Ovary (tissue), 9 donors: Measurements from ENCODE around the gene TSPAN14. TPM values are rescaled to one million over a fixed set of nuclear protein-coding genes. Genes with fewer than 3 reads are reported as not detected.
"Not testable (repeated sequence)": the region's sequence is repeated elsewhere in the genome, so short reads cannot be mapped to it uniquely, and the experiment has no call there.

Source experiments
- DNase-seq, 5 donors: peaks; one replicate each; pipeline ENCODE4 v3.0.0-alpha.2; 2019 to 2020
- H3K27ac ChIP-seq, 2 donors: fragments of 200-600 bp; one replicate each; pipeline versions ENCODE4 v1.5.1 to v1.8.0; 2019 to 2022
- H3K27me3 ChIP-seq: fragments of 200-600 bp; one replicate; pipeline ENCODE4 v1.8.0; 2022
- H3K36me3 ChIP-seq: fragments of 200-600 bp; sonication (generic); one replicate; pipeline ENCODE4 v1.5.1; 2019
- H3K4me1 ChIP-seq: one replicate; pipeline ENCODE4 v1.8.1; 2013; ENCODE audit warnings: mild to moderate bottlenecking, moderate library complexity; ENCODE audit not compliant: insufficient read depth
- H3K4me3 ChIP-seq: fragments of 200-600 bp; sonication (generic); one replicate; pipeline ENCODE4 v1.5.1; 2017
- H3K9me3 ChIP-seq, 2 donors: fragments of 200-600 bp in 1 of 2; sonication (generic) in 1 of 2; one replicate each; pipeline versions ENCODE4 v1.5.1 to v1.8.1; 2013 to 2019; ENCODE audit warnings: mild to moderate bottlenecking in 1 of 2, moderate library complexity in 1 of 2
- CTCF ChIP-seq, 3 donors: fragments of 450-650 bp in 2 of 3; fragments of 200-600 bp in 1 of 3; IDR thresholded peaks; one replicate each; pipeline versions ENCODE4 v1.5.1 to v1.8.0; 2016 to 2022; ENCODE audit warnings: antibody characterized with exemption in 3 of 3, mild to moderate bottlenecking in 1 of 3
- EP300 ChIP-seq: sonication (generic); formaldehyde crosslinking; IDR thresholded peaks from one replicate; pipeline ENCODE4 v1.6.1; 2017; ENCODE audit warnings: antibody characterized with exemption
- POLR2A ChIP-seq: fragments of 450-650 bp; IDR thresholded peaks from one replicate; pipeline ENCODE4 v1.6.1; 2017; ENCODE audit warnings: antibody characterized with exemption, mild to moderate bottlenecking, moderate library complexity
- WGBS, 3 donors: extraction: QIAGEN DNeasy Blood & Tissue Kit in 1 of 3; methylation state at CpG; one replicate each; pipeline versions ENCODE4 v1.1.5 to v1.1.7; 2013 to 2017; 5-methylcytosine and 5-hydroxymethylcytosine counted together
- intact Hi-C, 4 donors: fragments of 100-400 bp; cut with DNase I; formaldehyde crosslinking; loops; one replicate each; pipeline versions ENCODE4 v1.11.0 to v1.15.1; 2022 to 2023
- polyA plus RNA-seq, 2 donors: library from polyadenylated mRNA; stranded (reverse); fragments of 200-250 nt in 1 of 2; fragments of 350-450 nt in 1 of 2; fragmentation: Illumina TruSeq in 1 of 2; extraction: RNeasy Lipid Tissue Mini Kit (QIAGEN cat#74804) in 1 of 2; gene quantifications; one replicate each; pipeline ENCODE4 v1.2.3, GENCODE V29; 2013 to 2014
- total RNA-seq, 7 donors: library from RNA; depleted of rRNA in 2 of 7; stranded (reverse); fragments of >200 nt in 2 of 7; fragmentation: NEBNext Ultra II Directional in 3 of 7; extraction: Animal tissue kit (Norgen Biotek cat#: 25700) in 3 of 7; gene quantifications; one replicate each; pipeline versions ENCODE4 v1.1.0 to v1.2.4, GENCODE V29; 2016 to 2023
- donor health status: DM: no; HTN: no; CAD: no; lungs with moderate emphysema.
- donor health status: DM: no; HTN: no; CAD: no.
- donor health status: Bipolar disorder and iron deficiency.
- donor health status: DM: yes; HTN: yes; CAD: no.
- donor health status: DM: no; HTN: no; CAD: no.
- donor health status: DM: yes; HTN: yes; CAD: no.

TSPAN14 gene
- total and polyA plus RNA-seq, 9 donors, result 35.4 to 103 (median 74.8) TPM

GRCh38 chr10:80528901-80529300 is 74.8 kb downstream of the TSPAN14 start:
- 66 to 75% (median 70%) methylated on average over 6 of the region's 6 CpGs for WGBS, 3 donors
- Histone ChIP-seq H3K9me3 (no peaks in the 10 kb centered on the region), H3K36me3 (no peaks in the 10 kb centered on the region), H3K4me1 (no peaks in the 10 kb centered on the region), H3K4me3 (no peak overlapping the region), H3K27me3 (no peaks in the 10 kb centered on the region), H3K27ac (no peak overlapping the region)
- intact Hi-C loops, result no loop called here
- DNase-seq, result no peak
- TF ChIP-seq CTCF (IDR thresholded peaks at IDR 0.05), result no peak
- no peak for TF ChIP-seq EP300
- TF ChIP-seq POLR2A, result no peak

GRCh38 chr10:80529604-80530003 is 75.5 kb downstream of the TSPAN14 start:
- 62 to 71% (median 67%) methylated on average over 12 of the region's 12 CpGs for WGBS, 3 donors
- no peaks in the 10 kb centered on the region for H3K4me1 ChIP-seq
- H3K27ac ChIP-seq, result no peak overlapping the region
- H3K9me3 ChIP-seq, result no peaks in the 10 kb centered on the region
- no peaks in the 10 kb centered on the region for H3K27me3 ChIP-seq
- intact Hi-C loops, result no loop called here
- H3K36me3 ChIP-seq, result no peaks in the 10 kb centered on the region
- no peak overlapping the region for H3K4me3 ChIP-seq
- no peak for DNase-seq
- TF ChIP-seq CTCF (IDR thresholded peaks at IDR 0.05), result no peak
- TF ChIP-seq EP300, result no peak
- TF ChIP-seq POLR2A, result no peak

- Histone ChIP-seq H3K27me3 (no peaks in the 10 kb centered on the region), H3K9me3 (no peaks in the 10 kb centered on the region), H3K27ac (no peak overlapping the region), H3K36me3 (no peaks in the 10 kb centered on the region), H3K4me1 (no peaks in the 10 kb centered on the region), H3K4me3 (no peak overlapping the region)
- intact Hi-C loops, result no loop called here
- no peak for TF ChIP-seq POLR2A
- no peak for TF ChIP-seq EP300
- DNase-seq, result no peak
- 51 to 57% (median 52%) methylated on average over 2 of the region's 2 CpGs for WGBS, 3 donors
Measured at GRCh38 chr10:80530251-80530650, 76.1 kb downstream of the TSPAN14 start.

- intact Hi-C loops, result no loop called here
- Histone ChIP-seq H3K27me3 (no peaks in the 10 kb centered on the region), H3K4me1 (no peaks in the 10 kb centered on the region), H3K36me3 (no peaks in the 10 kb centered on the region), H3K9me3 (no peaks in the 10 kb centered on the region), H3K27ac (no peak overlapping the region), H3K4me3 (no peak overlapping the region)
- DNase-seq, result no peak
- no peak for TF ChIP-seq EP300
- TF ChIP-seq POLR2A, result no peak
- TF ChIP-seq CTCF (IDR thresholded peaks at IDR 0.05), result no peak
- 28 to 32% (median 30%) methylated on average over 2 of the region's 2 CpGs for WGBS, 3 donors
Measured at GRCh38 chr10:80530816-80531215, 76.7 kb downstream of the TSPAN14 start.

- no peak for DNase-seq
- H3K4me3 ChIP-seq, result no peak overlapping the region
- H3K9me3 ChIP-seq, result no peaks in the 10 kb centered on the region
- intact Hi-C loops, result no loop called here
- no peaks in the 10 kb centered on the region for H3K36me3 ChIP-seq
- no peak overlapping the region for H3K27ac ChIP-seq
- H3K27me3 ChIP-seq, result no peaks in the 10 kb centered on the region
- WGBS, 3 donors, result 92 to 96% (median 94%) methylated on average over 4 of the region's 4 CpGs
- TF ChIP-seq POLR2A (no peak), CTCF (IDR thresholded peaks at IDR 0.05) (no peak), EP300 (no peak)
- no peaks in the 10 kb centered on the region for H3K4me1 ChIP-seq
Measured at GRCh38 chr10:80532571-80532970, 78.5 kb downstream of the TSPAN14 start.

- WGBS, 3 donors, result 88 to 96% methylated on average over 12 of the region's 25 CpGs; no CpG with 5 or more reads in 1 of the 3 donors
- not testable (repeated sequence) for H3K4me1 ChIP-seq
Measured at GRCh38 chr10:80534059-80534458, 79.9 kb downstream of the TSPAN14 start.

GRCh38 chr10:80534646-80535045 is 80.5 kb downstream of the TSPAN14 start:
- H3K36me3 ChIP-seq, H3K4me3 ChIP-seq, H3K27me3 ChIP-seq, intact Hi-C loops, DNase-seq, H3K9me3 ChIP-seq, H3K27ac ChIP-seq, H3K4me1 ChIP-seq: not testable (repeated sequence)
- WGBS, 3 donors, result 91% methylated on average over 22 of the region's 30 CpGs; no CpG with 5 or more reads in 2 of the 3 donors

More at GRCh38 chr10:80534059-80534458, 79.9 kb downstream of the TSPAN14 start:
- H3K9me3 ChIP-seq, H3K36me3 ChIP-seq, H3K27ac ChIP-seq, H3K4me3 ChIP-seq, DNase-seq, H3K27me3 ChIP-seq, intact Hi-C loops: not testable (repeated sequence)
